Left forelimb (tissue), 1 donor: ENCODE results near the gene P3H3.

Source experiments
- DNase-seq: peaks from one replicate; pipeline ENCODE4 v3.0.0-alpha.2; 2018; ENCODE audit warnings: low spot score

P3H3 gene

GRCh38 chr12:6827982-6828780 is at the start of gene P3H3:
Gene P3H3 (plus strand): TSS chr12:6828407. CDS start chr12:6828441, 34 bp downstream.
- DNase-seq: peak; percentile 76

DNA sequence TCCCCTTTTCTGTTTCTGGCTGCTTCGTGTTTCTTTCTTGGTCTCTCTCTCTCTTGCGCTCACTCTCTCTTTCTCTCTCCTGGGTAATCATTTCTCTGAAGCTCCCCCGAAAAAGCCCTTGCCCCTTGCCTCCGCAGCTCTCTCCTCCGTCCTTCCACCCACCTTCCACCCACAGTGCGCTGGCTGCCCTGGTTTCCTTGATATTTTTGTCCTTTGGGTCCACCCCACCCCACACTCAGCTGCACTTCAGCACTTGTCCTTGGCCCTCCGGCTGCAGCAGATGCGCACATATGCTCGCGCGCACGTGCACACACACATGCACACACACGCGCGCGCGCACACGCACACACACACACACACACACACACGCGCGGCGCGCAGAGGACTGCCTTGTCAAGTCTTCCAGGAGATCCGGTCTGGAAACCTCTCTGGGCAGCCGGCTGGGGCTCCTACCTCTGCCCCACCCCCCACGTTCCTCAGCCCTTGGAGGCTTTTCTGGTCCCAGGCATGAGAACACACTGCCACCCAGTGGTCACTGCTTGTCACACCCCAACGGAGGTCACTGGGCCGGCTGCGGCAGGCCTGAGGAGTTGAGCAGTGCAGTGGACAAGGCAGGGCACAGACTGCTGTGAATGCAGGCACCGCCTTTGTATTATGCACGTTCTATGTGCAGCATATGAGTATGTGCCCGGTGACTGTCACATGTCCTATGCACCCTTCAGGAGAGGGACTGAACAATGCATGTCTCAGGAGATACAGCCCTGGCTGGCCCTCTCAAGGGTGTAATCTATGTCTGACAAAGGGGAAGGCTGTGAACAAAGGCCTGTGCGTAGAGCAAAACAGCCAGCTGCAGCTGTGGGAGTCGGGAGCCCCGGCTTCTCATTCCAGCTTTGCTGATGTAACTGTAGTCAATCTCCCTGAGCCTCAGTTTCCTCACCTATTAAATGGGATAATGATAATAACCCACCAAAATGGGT is 49.3 kb upstream of the P3H3 start:
- DNase-seq: peak; percentile 95

GRCh38 chr12:6779708-6780432 is 48.3 kb upstream of the P3H3 start:
- DNase-seq: peak; percentile 52

DNA sequence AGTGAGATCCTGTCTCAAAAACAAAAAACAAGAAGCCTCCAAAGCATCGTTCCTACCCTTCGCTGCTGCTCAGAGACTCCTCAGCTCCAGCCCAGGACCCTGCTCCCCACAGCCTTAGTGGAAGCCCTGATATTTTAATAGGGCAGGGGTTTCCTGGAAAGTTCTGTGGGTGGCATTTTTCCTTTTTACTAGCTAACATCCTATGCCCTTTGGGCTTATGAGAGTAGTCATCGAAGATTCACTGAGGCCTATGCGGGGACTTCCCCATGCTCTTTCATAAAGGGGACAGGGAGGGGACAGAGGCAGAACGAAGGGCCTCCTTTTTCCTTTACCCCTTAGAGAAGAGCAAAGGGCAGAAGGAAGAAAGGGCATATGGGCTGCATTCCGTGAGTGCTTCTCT is 47.6 kb upstream of the P3H3 start:
- no peak for DNase-seq

DNA sequence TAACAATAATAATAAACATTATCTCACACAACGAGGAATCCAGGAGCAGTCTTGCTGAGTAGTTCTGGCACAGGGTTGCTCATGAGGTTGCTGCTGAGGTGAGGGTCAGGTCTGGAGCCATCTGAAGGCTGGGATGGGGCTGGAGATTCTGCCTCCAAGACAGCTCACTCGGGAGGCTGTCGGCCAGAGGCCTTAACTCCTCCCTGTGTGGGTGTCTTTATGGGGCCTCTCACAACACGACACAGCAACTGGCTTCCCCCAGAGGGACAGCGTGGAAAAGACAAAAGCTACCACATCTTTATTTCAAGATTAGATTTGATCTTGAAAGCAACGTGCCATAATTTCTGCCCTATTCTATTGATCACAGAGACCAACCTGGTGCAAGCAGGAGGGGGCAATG is 46.1 kb upstream of the P3H3 start:
- DNase-seq: no peak

DNA sequence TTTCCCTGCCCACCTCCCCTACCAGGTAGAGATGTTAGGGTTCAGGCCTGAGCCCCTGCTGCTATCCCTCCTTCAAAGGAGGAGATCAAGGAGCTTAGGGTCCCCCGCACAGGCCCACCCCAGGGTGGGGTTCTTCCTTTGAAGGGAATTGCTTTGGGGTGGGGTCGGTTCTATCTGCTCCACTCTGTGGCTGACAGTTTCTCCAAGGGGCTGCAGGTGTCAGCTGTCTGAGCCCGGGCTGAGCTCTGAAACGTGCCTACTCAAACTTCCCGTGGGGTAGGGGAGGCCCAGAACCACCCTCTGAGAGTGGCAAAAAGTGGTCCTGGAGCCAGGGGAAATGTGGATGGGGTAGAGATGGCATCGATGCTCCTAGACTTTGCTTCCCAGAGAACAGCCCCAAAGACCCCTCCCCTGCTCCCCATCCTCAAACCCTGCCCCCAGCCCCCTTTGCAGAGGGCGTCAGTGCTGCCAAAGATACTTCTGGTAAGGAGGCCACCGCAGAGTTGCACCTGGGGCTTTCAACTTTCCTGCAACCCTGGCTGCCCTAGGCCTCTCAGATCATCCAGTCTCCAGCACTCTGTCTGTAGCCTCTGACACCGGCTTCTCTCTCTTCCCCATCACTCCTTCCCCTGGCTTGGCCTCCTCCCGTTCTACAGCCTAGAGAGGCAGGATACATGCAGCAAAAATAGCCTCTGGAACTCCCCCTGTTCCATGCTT is 45.2 kb upstream of the P3H3 start:
- no peak for DNase-seq

GRCh38 chr12:6783828-6784227 is 44.4 kb upstream of the P3H3 start:
- no peak for DNase-seq

DNA sequence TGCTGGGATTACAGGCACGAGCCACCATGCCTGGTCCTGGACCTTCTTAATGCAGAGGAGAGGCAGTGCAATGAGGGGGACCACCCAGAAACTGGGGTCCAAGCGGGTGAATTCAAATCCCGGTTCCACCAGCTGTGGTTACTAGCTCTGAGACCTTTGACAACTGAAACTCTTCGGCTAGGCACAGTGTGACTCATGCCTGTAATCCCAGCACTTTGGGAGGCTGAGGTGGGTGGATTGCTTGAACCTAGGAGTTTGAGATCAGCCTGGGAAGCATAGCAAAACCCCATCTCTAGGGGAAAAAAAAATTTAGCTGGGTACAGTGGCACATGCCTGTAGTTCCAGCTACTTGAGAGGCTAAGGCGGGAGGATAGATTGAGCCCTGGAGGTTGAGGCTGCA is 43.9 kb upstream of the P3H3 start:
- DNase-seq: no peak

GRCh38 chr12:6784761-6785160 is 43.4 kb upstream of the P3H3 start:
- no peak for DNase-seq

DNA sequence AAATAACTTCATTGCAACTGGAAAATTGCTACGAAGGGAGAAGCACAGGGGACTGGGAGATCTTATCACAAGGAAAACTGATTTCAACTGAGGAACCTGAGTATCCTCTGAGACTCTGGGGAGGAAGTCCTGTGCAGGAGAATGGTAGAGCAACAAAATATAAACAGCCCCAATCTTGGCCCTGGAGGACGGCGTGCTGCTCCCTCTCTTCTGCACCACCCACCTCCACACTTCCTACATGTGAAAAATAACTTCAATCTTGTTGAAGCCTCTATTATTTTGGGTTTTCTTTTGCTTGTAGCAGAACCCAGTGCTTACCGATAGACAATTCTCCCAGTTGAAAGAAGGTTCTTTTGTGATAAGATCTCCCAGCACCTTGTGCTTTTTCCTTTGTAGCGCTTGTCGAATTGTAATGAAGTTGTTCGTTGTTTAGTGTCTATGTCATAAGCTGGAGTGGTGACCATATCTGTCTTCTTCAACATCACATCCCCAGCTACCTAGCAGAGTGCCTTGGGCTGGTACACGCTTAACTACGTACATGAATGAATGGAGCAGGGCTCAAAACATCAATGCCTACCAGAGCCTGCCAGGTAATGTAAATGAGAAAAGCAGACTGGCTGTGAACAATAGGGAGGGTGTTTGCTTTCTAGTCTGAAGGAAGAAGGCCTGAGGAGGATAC is 41.7 kb upstream of the P3H3 start:
- no peak for DNase-seq

- no peak for DNase-seq
These were observed 40.9 kb upstream of the P3H3 start for GRCh38 chr12:6787309-6787708.

DNA sequence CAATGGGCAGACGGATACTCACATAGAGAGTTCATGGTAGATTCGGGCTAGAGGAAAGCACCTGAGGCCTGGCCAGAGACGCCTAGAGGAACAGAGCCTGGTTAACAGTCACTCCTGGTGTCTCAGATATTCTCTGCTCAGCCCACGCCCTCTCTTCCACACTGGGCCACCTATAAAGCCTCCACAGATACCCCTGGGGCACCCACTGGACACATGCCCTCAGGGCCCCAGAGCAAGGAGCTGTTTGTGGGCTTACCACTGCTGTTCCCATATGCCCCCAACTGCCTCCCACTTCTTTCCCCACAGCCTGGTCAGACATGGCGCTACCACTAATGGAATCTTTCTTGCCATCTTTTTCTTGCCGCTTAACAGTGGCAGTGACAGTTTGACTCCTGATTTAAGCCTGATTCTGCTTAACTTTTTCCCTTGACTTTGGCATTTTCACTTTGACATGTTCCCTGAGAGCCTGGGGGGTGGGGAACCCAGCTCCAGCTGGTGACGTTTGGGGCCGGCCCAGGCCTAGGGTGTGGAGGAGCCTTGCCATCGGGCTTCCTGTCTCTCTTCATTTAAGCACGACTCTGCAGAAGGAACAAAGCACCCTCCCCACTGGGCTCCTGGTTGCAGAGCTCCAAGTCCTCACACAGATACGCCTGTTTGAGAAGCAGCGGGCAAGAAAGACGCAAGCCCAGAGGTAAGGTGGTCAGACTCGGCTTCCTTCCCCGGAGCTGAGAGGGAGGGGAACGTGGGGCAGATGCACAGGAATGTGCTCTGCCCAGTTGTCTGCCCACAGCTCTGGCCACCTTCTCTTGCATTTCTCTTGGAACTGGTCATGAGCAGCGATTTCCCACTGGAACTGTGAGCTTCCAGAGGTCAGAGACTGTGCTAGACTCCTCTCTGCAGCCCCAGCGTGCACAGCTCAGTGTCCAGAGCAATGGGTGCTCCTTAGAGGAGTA is 39.0 kb upstream of the P3H3 start, which contains the start of gene CD4:
Gene CD4, plus strand, starts transcription at position 557 of the 953 bp plus-strand sequence. CDS start 10,611 bp downstream, outside the sequence.
- DNase-seq: peak; percentile 55

DNA sequence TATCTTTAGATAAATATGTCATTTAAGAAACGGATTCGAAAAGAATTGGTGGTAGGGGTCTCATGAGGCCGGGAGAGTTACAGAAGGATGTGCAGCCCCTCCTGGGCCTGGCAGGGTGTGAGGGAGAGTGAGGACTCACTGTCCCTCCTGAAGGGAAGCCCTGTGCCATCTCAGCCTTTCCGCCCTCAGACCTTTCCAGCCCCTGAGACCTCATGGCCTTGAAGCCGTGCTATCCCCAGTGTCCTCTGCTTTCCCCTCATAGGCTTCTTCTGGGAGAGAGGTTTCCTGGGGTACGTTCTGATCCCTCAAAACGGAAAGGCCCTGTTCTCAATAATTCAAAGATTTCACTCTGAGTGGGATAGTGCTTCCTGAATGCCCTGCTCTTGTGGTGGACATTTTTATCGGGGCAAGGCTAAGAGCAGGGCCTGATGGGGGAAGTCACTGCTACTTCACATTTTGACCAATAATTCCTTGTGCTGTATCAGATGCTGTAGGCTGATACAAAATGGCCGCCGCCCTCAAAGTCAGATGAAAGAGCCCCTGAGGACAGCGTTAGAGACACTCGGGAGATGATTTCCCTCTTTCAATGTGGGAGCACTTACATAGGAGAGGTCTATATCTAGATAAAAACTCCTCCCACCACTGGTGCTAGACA is 37.6 kb upstream of the P3H3 start:
- no peak for DNase-seq

- no peak for DNase-seq
These were observed 36.2 kb upstream of the P3H3 start for GRCh38 chr12:6791931-6792520.

GRCh38 chr12:6792522-6793201 is 35.5 kb upstream of the P3H3 start:
- DNase-seq: no peak

DNA sequence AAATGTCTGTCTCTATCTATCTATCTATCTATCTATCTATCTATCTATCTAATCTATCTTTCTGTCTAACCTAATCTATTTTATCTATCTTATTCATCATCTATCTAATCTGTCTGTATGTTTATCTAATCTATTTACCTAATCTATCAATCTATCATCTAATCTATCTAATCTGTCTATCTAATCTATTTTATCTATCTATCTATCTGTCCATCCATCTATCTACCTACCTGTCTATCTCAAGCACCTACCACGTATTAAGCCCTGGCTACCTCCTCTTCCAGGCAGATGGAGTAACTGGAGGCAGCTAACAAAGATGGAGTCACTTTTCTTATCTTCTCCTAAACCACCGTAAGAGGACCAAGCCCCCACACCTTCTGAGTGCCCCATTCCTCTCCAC is 33.1 kb upstream of the P3H3 start:
- DNase-seq: no peak

DNA sequence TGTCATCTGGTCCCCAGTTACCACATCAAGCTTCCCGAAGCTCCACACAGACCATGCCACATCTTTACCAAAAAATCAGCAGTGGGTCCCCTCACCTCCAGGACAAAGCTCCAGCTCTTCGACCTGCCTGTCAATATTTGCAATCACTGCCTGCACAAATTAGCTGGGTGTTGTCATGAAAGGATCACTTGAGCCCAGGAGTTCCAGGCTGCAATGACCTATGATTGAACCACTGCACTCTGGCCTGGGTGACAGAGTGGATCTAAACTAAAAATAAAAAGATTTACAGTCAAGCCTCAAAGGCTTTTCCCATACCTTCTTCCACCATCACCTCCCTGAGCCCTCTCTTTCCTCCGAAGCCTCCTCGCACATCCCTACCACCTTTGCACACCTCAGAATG is 31.6 kb upstream of the P3H3 start:
- no peak for DNase-seq

- DNase-seq: no peak
These were observed 29.1 kb upstream of the P3H3 start for GRCh38 chr12:6799147-6799546.
